ENCODE measurements around the gene DMAC2L.

Gene DMAC2L, protein sequence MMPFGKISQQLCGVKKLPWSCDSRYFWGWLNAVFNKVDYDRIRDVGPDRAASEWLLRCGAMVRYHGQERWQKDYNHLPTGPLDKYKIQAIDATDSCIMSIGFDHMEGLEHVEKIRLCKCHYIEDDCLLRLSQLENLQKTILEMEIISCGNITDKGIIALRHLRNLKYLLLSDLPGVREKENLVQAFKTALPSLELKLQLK

GRCh38 chr14:50311972-50312733 lies at the start of gene DMAC2L, which contains the start of gene L2HGDH:
Gene DMAC2L (plus strand): TSS chr14:50312324. CDS start chr14:50321488, 9,164 bp downstream.
Gene L2HGDH (minus strand): TSS chr14:50312229. CDS start chr14:50312150, 79 bp downstream.
- Histone ChIP-seq H3K9ac (ENCODE audit: low read depth in 1 of 2, low read length in 2 of 2) (peak within 1 kb of the TSS; percentile 84 to 91), H3K27me3 (ENCODE audit: control insufficient read depth in 1 of 2, insufficient read depth in 2 of 2, low read length in 2 of 2) (no peaks in the 10 kb centered on the region), H3K9me3 (ENCODE audit: control insufficient read depth in 1 of 2, low read length in 2 of 2) (no peaks in the 10 kb centered on the region), H3K4me1 (ENCODE audit: control insufficient read depth in 1 of 2, insufficient read depth in 2 of 2, low read length in 2 of 2) (peaks cover 11 to 15% of the 10 kb centered on the region in 2 donors), H3K4me3 (ENCODE audit: low read depth in 1 of 2, low read length in 2 of 2) (peak within 1 kb of the TSS; percentile 95 to 96), H3K36me3 (ENCODE audit: control insufficient read depth in 1 of 2, insufficient read depth in 2 of 2, low read length in 2 of 2) (no peaks in the 10 kb centered on the region), H3K27ac (ENCODE audit: low read depth, low read length) (peak within 1 kb of the TSS; percentile 95)

- H3K9ac ChIP-seq (ENCODE audit: low read depth in 1 of 2, low read length in 2 of 2): no peak overlapping the region
- no peaks in the 10 kb centered on the region for H3K4me1 ChIP-seq (ENCODE audit: control insufficient read depth in 1 of 2, insufficient read depth in 2 of 2, low read length in 2 of 2)
- no peak overlapping the region for H3K4me3 ChIP-seq (ENCODE audit: low read depth in 1 of 2, low read length in 2 of 2)
- H3K36me3 ChIP-seq (ENCODE audit: control insufficient read depth in 1 of 2, insufficient read depth in 2 of 2, low read length in 2 of 2): no peaks in the 10 kb centered on the region
- H3K9me3 ChIP-seq (ENCODE audit: control insufficient read depth in 1 of 2, low read length in 2 of 2): no peaks in the 10 kb centered on the region
- no peak overlapping the region for H3K27ac ChIP-seq (ENCODE audit: low read depth, low read length)
- H3K27me3 ChIP-seq (ENCODE audit: control insufficient read depth in 1 of 2, insufficient read depth in 2 of 2, low read length in 2 of 2): no peaks in the 10 kb centered on the region
These were observed 49.3 kb upstream of the DMAC2L start for GRCh38 chr14:50262865-50263264.

- Histone ChIP-seq H3K9ac (ENCODE audit: low read depth in 1 of 2, low read length in 2 of 2) (no peak overlapping the region), H3K27me3 (ENCODE audit: control insufficient read depth in 1 of 2, insufficient read depth in 2 of 2, low read length in 2 of 2) (no peaks in the 10 kb centered on the region), H3K9me3 (ENCODE audit: control insufficient read depth in 1 of 2, low read length in 2 of 2) (no peaks in the 10 kb centered on the region), H3K36me3 (ENCODE audit: control insufficient read depth in 1 of 2, insufficient read depth in 2 of 2, low read length in 2 of 2) (no peaks in the 10 kb centered on the region), H3K4me3 (ENCODE audit: low read depth in 1 of 2, low read length in 2 of 2) (no peak overlapping the region), H3K27ac (ENCODE audit: low read depth, low read length) (no peak overlapping the region), H3K4me1 (ENCODE audit: control insufficient read depth in 1 of 2, insufficient read depth in 2 of 2, low read length in 2 of 2) (no peaks in the 10 kb centered on the region)
These were observed 48.8 kb upstream of the DMAC2L start for GRCh38 chr14:50263321-50263720.

DNA sequence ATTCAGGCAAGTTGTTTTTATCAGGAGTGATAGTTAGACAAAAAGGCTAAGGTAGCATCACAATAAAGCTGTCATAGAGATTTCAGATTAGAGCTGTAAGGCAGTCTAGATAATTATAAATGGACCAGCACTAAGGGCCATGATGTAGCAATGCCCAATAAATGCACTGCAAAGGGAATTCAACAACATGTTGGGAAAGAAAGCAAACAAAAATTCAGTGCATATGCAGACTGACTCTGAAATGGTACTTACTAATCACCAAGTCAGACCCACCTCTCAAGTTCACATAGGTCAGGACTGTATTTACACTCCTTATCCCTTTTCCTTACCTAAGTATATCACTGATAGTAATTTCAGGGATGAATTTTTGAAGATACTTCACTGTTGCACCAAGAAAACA lies 47.1 kb upstream of the DMAC2L start:
- H3K4me1 ChIP-seq (ENCODE audit: control insufficient read depth in 1 of 2, insufficient read depth in 2 of 2, low read length in 2 of 2): no peaks in the 10 kb centered on the region
- H3K27ac ChIP-seq (ENCODE audit: low read depth, low read length): no peak overlapping the region
- H3K9me3 ChIP-seq (ENCODE audit: control insufficient read depth in 1 of 2, low read length in 2 of 2): no peaks in the 10 kb centered on the region
- H3K36me3 ChIP-seq (ENCODE audit: control insufficient read depth in 1 of 2, insufficient read depth in 2 of 2, low read length in 2 of 2): no peaks in the 10 kb centered on the region
- no peaks in the 10 kb centered on the region for H3K27me3 ChIP-seq (ENCODE audit: control insufficient read depth in 1 of 2, insufficient read depth in 2 of 2, low read length in 2 of 2)
- H3K9ac ChIP-seq (ENCODE audit: low read depth in 1 of 2, low read length in 2 of 2): no peak overlapping the region
- no peak overlapping the region for H3K4me3 ChIP-seq (ENCODE audit: low read depth in 1 of 2, low read length in 2 of 2)

DNA sequence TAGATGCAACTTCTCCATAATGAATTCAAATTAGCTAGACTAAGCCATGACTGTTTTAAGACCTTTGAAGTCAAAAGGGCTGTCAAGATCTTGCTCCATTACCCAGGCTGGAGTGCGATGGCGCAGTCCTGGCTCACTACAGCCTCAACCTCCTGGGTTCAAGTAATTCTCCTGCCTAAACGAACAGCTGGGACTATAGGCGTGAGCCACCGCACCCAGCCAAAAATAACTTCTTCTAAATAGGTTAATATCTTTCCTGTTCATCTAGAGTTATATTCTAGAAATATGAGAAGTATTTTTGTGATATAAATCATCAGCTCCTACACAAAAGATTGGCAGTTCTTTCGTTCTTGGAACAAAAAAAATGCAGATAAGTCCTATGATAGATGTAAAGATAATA lies 41.2 kb upstream of the DMAC2L start:
- Histone ChIP-seq H3K27ac (ENCODE audit: low read depth, low read length) (no peak overlapping the region), H3K9me3 (ENCODE audit: control insufficient read depth in 1 of 2, low read length in 2 of 2) (no peaks in the 10 kb centered on the region), H3K9ac (ENCODE audit: low read depth in 1 of 2, low read length in 2 of 2) (no peak overlapping the region), H3K36me3 (ENCODE audit: control insufficient read depth in 1 of 2, insufficient read depth in 2 of 2, low read length in 2 of 2) (no peaks in the 10 kb centered on the region), H3K4me1 (ENCODE audit: control insufficient read depth in 1 of 2, insufficient read depth in 2 of 2, low read length in 2 of 2) (no peaks in the 10 kb centered on the region), H3K27me3 (ENCODE audit: control insufficient read depth in 1 of 2, insufficient read depth in 2 of 2, low read length in 2 of 2) (no peaks in the 10 kb centered on the region), H3K4me3 (ENCODE audit: low read depth in 1 of 2, low read length in 2 of 2) (no peak overlapping the region)

- no peak overlapping the region for H3K4me3 ChIP-seq (ENCODE audit: low read depth in 1 of 2, low read length in 2 of 2)
- no peak overlapping the region for H3K27ac ChIP-seq (ENCODE audit: low read depth, low read length)
- no peaks in the 10 kb centered on the region for H3K4me1 ChIP-seq (ENCODE audit: control insufficient read depth in 1 of 2, insufficient read depth in 2 of 2, low read length in 2 of 2)
- H3K27me3 ChIP-seq (ENCODE audit: control insufficient read depth in 1 of 2, insufficient read depth in 2 of 2, low read length in 2 of 2): no peaks in the 10 kb centered on the region
- H3K9ac ChIP-seq (ENCODE audit: low read depth in 1 of 2, low read length in 2 of 2): no peak overlapping the region
- no peaks in the 10 kb centered on the region for H3K9me3 ChIP-seq (ENCODE audit: control insufficient read depth in 1 of 2, low read length in 2 of 2)
- H3K36me3 ChIP-seq (ENCODE audit: control insufficient read depth in 1 of 2, insufficient read depth in 2 of 2, low read length in 2 of 2): no peaks in the 10 kb centered on the region
These were observed 39.6 kb upstream of the DMAC2L start for GRCh38 chr14:50272498-50272897.

DNA sequence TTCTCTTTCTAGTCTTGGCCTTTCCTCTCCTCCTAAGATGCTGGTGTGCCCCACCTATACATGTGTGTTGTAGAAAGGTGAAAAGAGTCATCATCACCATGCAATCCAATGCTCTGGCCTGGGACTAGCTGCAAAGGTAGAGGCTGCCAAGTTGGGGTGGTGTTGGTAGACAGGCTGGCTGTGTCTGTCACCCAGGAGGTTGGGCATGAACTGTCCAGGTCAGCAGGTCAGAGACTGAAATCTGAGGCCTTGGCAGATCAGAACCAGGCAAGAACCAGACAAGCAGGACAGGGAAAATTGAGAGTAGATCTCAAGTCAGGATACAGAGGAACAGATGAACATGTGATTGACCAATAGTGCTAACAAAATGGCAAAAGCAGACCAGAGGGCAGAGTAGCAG lies 26.3 kb upstream of the DMAC2L start:
- Histone ChIP-seq H3K27ac (ENCODE audit: low read depth, low read length) (no peak overlapping the region), H3K9ac (ENCODE audit: low read depth in 1 of 2, low read length in 2 of 2) (no peak overlapping the region), H3K36me3 (ENCODE audit: control insufficient read depth in 1 of 2, insufficient read depth in 2 of 2, low read length in 2 of 2) (peaks cover 0 to 11% of the 10 kb centered on the region in 2 donors)

GRCh38 chr14:50288146-50288545 lies 24.0 kb upstream of the DMAC2L start:
- H3K27me3 ChIP-seq (ENCODE audit: control insufficient read depth in 1 of 2, insufficient read depth in 2 of 2, low read length in 2 of 2): no peaks in the 10 kb centered on the region
- H3K4me1 ChIP-seq (ENCODE audit: control insufficient read depth in 1 of 2, insufficient read depth in 2 of 2, low read length in 2 of 2): no peaks in the 10 kb centered on the region
- no peak overlapping the region for H3K27ac ChIP-seq (ENCODE audit: low read depth, low read length)
- no peaks in the 10 kb centered on the region for H3K9me3 ChIP-seq (ENCODE audit: control insufficient read depth in 1 of 2, low read length in 2 of 2)
- no peak overlapping the region for H3K9ac ChIP-seq (ENCODE audit: low read depth in 1 of 2, low read length in 2 of 2)
- H3K36me3 ChIP-seq (ENCODE audit: control insufficient read depth in 1 of 2, insufficient read depth in 2 of 2, low read length in 2 of 2): peaks cover 0 to 4% of the 10 kb centered on the region in 2 donors
- H3K4me3 ChIP-seq (ENCODE audit: low read depth in 1 of 2, low read length in 2 of 2): no peak overlapping the region

More for the DNA sequence above, 26.3 kb upstream of the DMAC2L start:
- Histone ChIP-seq H3K9me3 (ENCODE audit: control insufficient read depth in 1 of 2, low read length in 2 of 2) (no peaks in the 10 kb centered on the region), H3K27me3 (ENCODE audit: control insufficient read depth in 1 of 2, insufficient read depth in 2 of 2, low read length in 2 of 2) (no peaks in the 10 kb centered on the region), H3K4me3 (ENCODE audit: low read depth in 1 of 2, low read length in 2 of 2) (no peak overlapping the region), H3K4me1 (ENCODE audit: control insufficient read depth in 1 of 2, insufficient read depth in 2 of 2, low read length in 2 of 2) (no peaks in the 10 kb centered on the region)

DNA sequence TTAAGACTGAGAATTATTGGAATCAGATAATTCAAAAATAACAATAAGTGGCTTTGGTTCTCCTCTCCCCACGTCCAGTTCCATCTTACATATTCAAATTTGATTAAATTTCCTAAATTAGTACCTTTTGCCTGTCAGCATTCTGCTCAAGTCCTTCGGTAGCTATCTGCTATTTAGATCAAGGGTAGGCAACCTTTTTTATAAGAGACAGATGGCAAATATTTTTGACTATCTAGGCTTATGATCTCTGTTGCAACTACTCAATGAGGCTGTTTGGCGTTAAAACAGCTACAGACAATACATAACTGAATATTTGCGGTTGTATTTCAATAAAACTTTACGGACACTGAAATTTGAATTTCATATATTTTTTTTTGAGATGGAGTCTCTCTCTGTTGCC lies 21.8 kb upstream of the DMAC2L start:
- H3K9me3 ChIP-seq (ENCODE audit: control insufficient read depth in 1 of 2, low read length in 2 of 2): no peaks in the 10 kb centered on the region
- H3K9ac ChIP-seq (ENCODE audit: low read depth in 1 of 2, low read length in 2 of 2): no peak overlapping the region
- no peaks in the 10 kb centered on the region for H3K4me1 ChIP-seq (ENCODE audit: control insufficient read depth in 1 of 2, insufficient read depth in 2 of 2, low read length in 2 of 2)
- no peak overlapping the region for H3K27ac ChIP-seq (ENCODE audit: low read depth, low read length)
- H3K27me3 ChIP-seq (ENCODE audit: control insufficient read depth in 1 of 2, insufficient read depth in 2 of 2, low read length in 2 of 2): no peaks in the 10 kb centered on the region
- H3K4me3 ChIP-seq (ENCODE audit: low read depth in 1 of 2, low read length in 2 of 2): no peak overlapping the region
- peaks cover 0 to 8% of the 10 kb centered on the region in 2 donors for H3K36me3 ChIP-seq (ENCODE audit: control insufficient read depth in 1 of 2, insufficient read depth in 2 of 2, low read length in 2 of 2)

DNA sequence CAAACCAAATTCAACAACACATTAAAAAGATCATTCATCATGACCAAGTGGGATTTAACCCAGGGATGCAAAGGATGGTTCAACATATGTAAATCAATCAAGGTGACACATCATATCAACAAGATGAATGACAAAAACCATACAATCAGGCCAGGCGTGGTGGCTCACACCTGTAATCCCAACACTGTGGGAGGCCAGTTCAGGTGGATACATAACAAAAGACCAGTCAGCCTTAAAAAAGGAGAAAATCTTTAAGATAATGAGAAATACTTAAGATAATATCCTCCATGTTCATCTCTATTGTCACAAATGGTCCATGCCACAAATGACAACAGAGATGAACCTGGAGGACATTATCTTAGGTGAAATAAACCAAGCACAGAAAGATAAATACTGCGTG lies 12.5 kb upstream of the DMAC2L start:
- Histone ChIP-seq H3K9ac (ENCODE audit: low read depth in 1 of 2, low read length in 2 of 2) (no peak overlapping the region), H3K27me3 (ENCODE audit: control insufficient read depth in 1 of 2, insufficient read depth in 2 of 2, low read length in 2 of 2) (no peaks in the 10 kb centered on the region), H3K9me3 (ENCODE audit: control insufficient read depth in 1 of 2, low read length in 2 of 2) (no peaks in the 10 kb centered on the region), H3K36me3 (ENCODE audit: control insufficient read depth in 1 of 2, insufficient read depth in 2 of 2, low read length in 2 of 2) (peaks cover 0 to 8% of the 10 kb centered on the region in 2 donors), H3K4me3 (ENCODE audit: low read depth in 1 of 2, low read length in 2 of 2) (no peak overlapping the region), H3K4me1 (ENCODE audit: control insufficient read depth in 1 of 2, insufficient read depth in 2 of 2, low read length in 2 of 2) (no peaks in the 10 kb centered on the region), H3K27ac (ENCODE audit: low read depth, low read length) (no peak overlapping the region)

All from duodenal mucosa (tissue), 2 donors.